Tibial nerve (tissue), 4 donors: ENCODE measurements around the gene FGD5. TPM values are rescaled to one million over a fixed set of nuclear protein-coding genes. Genes with fewer than 3 reads are reported as not detected.

ENCODE experiments used
- DNase-seq, 2 donors: peaks; one replicate each; pipeline ENCODE4 v3.0.0-alpha.2; 2019; ENCODE audit warnings: low spot score in 2 of 2
- H3K27ac ChIP-seq, 4 donors: fragments of 200-600 bp; sonication (generic) in 3 of 4; one replicate each; pipeline ENCODE4 v1.5.1; 2017 to 2019; ENCODE audit warnings: mild to moderate bottlenecking in 1 of 4
- H3K27me3 ChIP-seq, 2 donors: fragments of 200-600 bp; sonication (generic) in 1 of 2; one replicate each; pipeline versions ENCODE4 v1.5.1 to v1.6.0; 2017 to 2019
- H3K36me3 ChIP-seq, 3 donors: fragments of 200-600 bp; sonication (generic); one replicate each; pipeline ENCODE4 v1.5.1; 2018 to 2019
- H3K4me1 ChIP-seq, 4 donors: fragments of 200-600 bp; sonication (generic) in 3 of 4; one replicate each; pipeline ENCODE4 v1.5.1; 2017 to 2019
- H3K4me3 ChIP-seq, 4 donors: fragments of 200-600 bp; sonication (generic) in 3 of 4; one replicate each; pipeline ENCODE4 v1.5.1; 2017 to 2019; ENCODE audit warnings: mild to moderate bottlenecking in 1 of 4, moderate library complexity in 1 of 4
- H3K9me3 ChIP-seq, 4 donors: fragments of 200-600 bp; sonication (generic) in 3 of 4; one replicate each; pipeline ENCODE4 v1.5.1; 2017 to 2019
- CTCF ChIP-seq, 5 experiments: fragments of 200-600 bp in 3 of 5; fragments of 450-650 bp in 2 of 5; sonication (generic) in 3 of 5; IDR thresholded peaks; one replicate each; pipeline ENCODE4 v1.5.1; 2016 to 2019; ENCODE audit warnings: antibody characterized with exemption in 5 of 5, mild to moderate bottlenecking in 3 of 5, moderate library complexity in 2 of 5
- EP300 ChIP-seq, 2 donors: sonication (generic); formaldehyde crosslinking; IDR thresholded peaks; one replicate each; pipeline ENCODE4 v1.6.1; 2017; ENCODE audit warnings: antibody characterized with exemption in 2 of 2, mild to moderate bottlenecking in 1 of 2
- POLR2A ChIP-seq, 2 donors: fragments of 450-650 bp; IDR thresholded peaks; one replicate each; pipeline ENCODE4 v1.6.1; 2017; ENCODE audit warnings: antibody characterized with exemption in 2 of 2, mild to moderate bottlenecking in 2 of 2, moderate library complexity in 2 of 2
- WGBS, 2 donors: methylation state at CpG; one replicate each; pipeline ENCODE4 v1.1.5; 2018; 5-methylcytosine and 5-hydroxymethylcytosine counted together
- total RNA-seq, 4 donors: library from RNA; depleted of rRNA; stranded (reverse); fragments of >200 nt; gene quantifications; one replicate each; pipeline ENCODE4 v1.1.0, GENCODE V29; 2016

FGD5 gene
- total RNA-seq, 4 donors from 2014 or later: 33.3 to 41.8 (median 38.7) TPM

GRCh38 chr3:14935592-14936345 lies 117.0 kb downstream of the FGD5 start:
- no peak overlapping the region for H3K4me3 ChIP-seq
- no peak for DNase-seq
- TF ChIP-seq POLR2A (IDR thresholded peaks at IDR 0.05): no peak
- TF ChIP-seq CTCF (IDR thresholded peaks at IDR 0.05): no peak
- TF ChIP-seq EP300 (IDR thresholded peaks at IDR 0.05): no peak
- 91 to 92% methylated on average over 6 of the region's 6 CpGs for WGBS, 2 donors
- peaks cover 0 to 26% (median 0%) of the 10 kb centered on the region in 3 donors for H3K36me3 ChIP-seq
- H3K27me3 ChIP-seq: no peaks in the 10 kb centered on the region
- H3K27ac ChIP-seq: no peak overlapping the region
- no peaks in the 10 kb centered on the region for H3K9me3 ChIP-seq
- H3K4me1 ChIP-seq: peaks cover 0 to 13% (median 4%) of the 10 kb centered on the region in 4 donors

GRCh38 chr3:14938954-14939353 lies 120.2 kb downstream of the FGD5 start:
- Histone ChIP-seq H3K27me3 (no peaks in the 10 kb centered on the region), H3K36me3 (peaks cover 0 to 26% (median 0%) of the 10 kb centered on the region in 3 donors), H3K27ac (peak overlapping the region in 1 of 4 donors; percentile 31), H3K9me3 (no peaks in the 10 kb centered on the region), H3K4me3 (no peak overlapping the region), H3K4me1 (peaks cover 0 to 36% (median 21%) of the 10 kb centered on the region in 4 donors)
- 80 to 88% methylated on average over 4 of the region's 4 CpGs for WGBS, 2 donors
- DNase-seq: no peak
- TF ChIP-seq POLR2A (IDR thresholded peaks at IDR 0.05) (no peak), EP300 (IDR thresholded peaks at IDR 0.05) (no peak), CTCF (IDR thresholded peaks at IDR 0.05) (no peak)

GRCh38 chr3:14941871-14942270 lies 123.1 kb downstream of the FGD5 start:
- Histone ChIP-seq H3K36me3 (peaks cover 0 to 35% (median 6%) of the 10 kb centered on the region in 3 donors), H3K9me3 (no peaks in the 10 kb centered on the region), H3K27ac (peak overlapping the region in 2 of 4 donors; percentile 25 to 31), H3K4me3 (no peak overlapping the region), H3K4me1 (peaks cover 0 to 61% (median 31%) of the 10 kb centered on the region in 4 donors), H3K27me3 (no peaks in the 10 kb centered on the region)
- TF ChIP-seq POLR2A (IDR thresholded peaks at IDR 0.05) (no peak), CTCF (IDR thresholded peaks at IDR 0.05) (no peak), EP300 (IDR thresholded peaks at IDR 0.05) (no peak)
- DNase-seq: no peak
- WGBS, 2 donors: 19 to 50% methylated on average over 1 of the region's 1 CpG

GRCh38 chr3:14943042-14943441 lies 124.3 kb downstream of the FGD5 start:
- H3K36me3 ChIP-seq: peaks cover 0 to 35% (median 6%) of the 10 kb centered on the region in 3 donors
- no peak for DNase-seq
- H3K27ac ChIP-seq: no peak overlapping the region
- H3K9me3 ChIP-seq: no peaks in the 10 kb centered on the region
- peaks cover 0 to 61% (median 33%) of the 10 kb centered on the region in 4 donors for H3K4me1 ChIP-seq
- H3K27me3 ChIP-seq: no peaks in the 10 kb centered on the region
- no peak overlapping the region for H3K4me3 ChIP-seq
- TF ChIP-seq CTCF (IDR thresholded peaks at IDR 0.05) (no peak), POLR2A (IDR thresholded peaks at IDR 0.05) (no peak), EP300 (IDR thresholded peaks at IDR 0.05) (no peak)

GRCh38 chr3:14946236-14946635 lies 127.5 kb downstream of the FGD5 start:
- DNase-seq: no peak
- Histone ChIP-seq H3K4me1 (peaks cover 0 to 78% (median 38%) of the 10 kb centered on the region in 4 donors), H3K27ac (peak overlapping the region in 3 of 4 donors; percentile 95 to 99 (median 99)), H3K9me3 (no peaks in the 10 kb centered on the region), H3K27me3 (no peaks in the 10 kb centered on the region), H3K36me3 (peaks cover 0 to 35% (median 6%) of the 10 kb centered on the region in 3 donors), H3K4me3 (peak overlapping the region; percentile 87 to 97 (median 94))
- TF ChIP-seq EP300 (IDR thresholded peaks at IDR 0.05) (no peak), POLR2A (IDR thresholded peaks at IDR 0.05) (no peak), CTCF (IDR thresholded peaks at IDR 0.05) (no peak)
- WGBS, 2 donors: 15 to 17% methylated on average over 4 of the region's 4 CpGs
